Endometrial microvascular endothelial cells (primary cell): ENCODE results near the gene GBGT1. TPM values are rescaled to one million over a fixed set of nuclear protein-coding genes. Genes with fewer than 3 reads are reported as not detected.

Experiments used
- in situ Hi-C: cut with HindIII; loops from 2 replicates; pipeline ENCODE4 v1.10.0; 2017; ENCODE audit warnings: low sequenced_read_pairs, low pct_unique_long_range_greater_than_20kb; ENCODE audit errors: inconsistent ontology term
- total RNA-seq: library from RNA; depleted of rRNA; stranded (reverse); fragments of >200 nt; gene quantifications from one replicate; pipeline ENCODE4 v1.2.3, GENCODE V29; 2015; ENCODE audit errors: inconsistent ontology term

GBGT1 gene
- total RNA-seq, 1 donor from 2014 or later = 0.37 TPM

DNA sequence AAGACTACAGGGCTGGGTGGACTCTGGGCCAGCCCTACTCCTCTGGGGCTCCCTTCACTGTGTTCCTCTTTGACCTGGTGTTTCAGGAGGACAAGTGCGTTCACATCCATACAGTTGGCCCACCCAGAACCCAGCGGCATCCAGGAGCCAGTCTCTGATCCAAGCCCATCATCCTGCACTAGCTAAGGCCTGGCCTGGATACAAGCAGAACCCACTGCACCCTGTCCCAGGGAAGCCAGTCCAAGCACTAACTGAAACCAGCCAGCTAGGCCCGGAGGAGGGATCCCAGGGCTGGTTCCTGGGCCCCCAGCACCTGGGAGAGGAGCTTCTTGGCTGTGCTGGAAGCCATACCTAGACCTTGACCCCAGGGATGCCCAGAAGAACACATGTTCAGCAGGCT lies 4.1 kb upstream of the GBGT1 start:
- in situ Hi-C loops = no loop called here

DNA sequence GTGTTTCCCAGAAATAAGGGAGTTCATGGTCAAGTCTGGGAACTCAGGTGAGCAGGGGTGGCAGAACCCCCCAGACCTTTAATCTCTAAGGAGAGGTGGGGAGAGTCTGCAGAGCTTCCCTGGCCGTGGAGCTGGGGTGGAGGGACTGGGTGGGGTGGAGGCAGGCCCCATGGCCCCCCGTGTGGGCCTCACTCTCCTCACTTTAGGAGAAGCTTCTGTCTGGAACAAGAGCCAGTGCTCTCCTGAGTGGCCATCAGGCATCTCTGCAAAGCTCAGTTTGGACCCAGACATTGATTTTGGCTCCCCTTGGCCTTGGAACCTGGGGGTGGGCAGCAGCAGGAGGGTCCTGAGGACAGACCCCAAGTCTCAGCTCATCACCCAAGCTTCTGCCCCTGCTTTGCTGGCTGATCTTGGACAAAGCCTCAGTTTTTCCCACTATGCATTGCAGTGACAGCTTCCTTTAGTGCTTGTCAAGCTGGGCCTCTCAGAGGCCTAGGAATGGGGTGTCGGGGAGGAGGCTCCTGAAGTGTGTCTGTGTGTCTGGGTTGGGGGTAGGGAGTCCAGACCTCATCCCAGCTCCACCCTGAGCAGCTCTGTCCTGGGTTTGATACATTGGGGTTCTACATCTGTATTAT lies 3.5 kb upstream of the GBGT1 start:
- in situ Hi-C loops = no loop called here

DNA sequence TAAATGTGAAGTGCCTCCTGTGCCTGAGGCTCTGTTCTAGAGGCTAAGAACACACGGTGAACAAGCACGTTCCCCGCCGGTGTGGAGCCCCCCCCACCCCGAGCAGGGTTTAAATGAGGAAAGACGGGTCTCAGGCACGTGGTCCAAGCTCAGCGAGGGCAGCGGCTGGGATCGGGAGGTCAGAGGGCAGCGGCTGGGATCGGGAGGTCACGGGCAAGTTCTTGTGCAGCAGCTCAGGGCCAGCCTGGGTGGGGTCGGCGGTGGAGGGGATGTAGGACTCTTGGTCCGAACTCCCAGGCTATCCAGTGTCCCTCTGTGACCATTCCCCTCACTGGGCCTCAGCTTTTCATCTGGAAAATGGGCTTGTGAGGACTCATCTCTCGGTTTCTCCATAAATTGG lies 2.7 kb upstream of the GBGT1 start:
- in situ Hi-C loops = no loop called here

DNA sequence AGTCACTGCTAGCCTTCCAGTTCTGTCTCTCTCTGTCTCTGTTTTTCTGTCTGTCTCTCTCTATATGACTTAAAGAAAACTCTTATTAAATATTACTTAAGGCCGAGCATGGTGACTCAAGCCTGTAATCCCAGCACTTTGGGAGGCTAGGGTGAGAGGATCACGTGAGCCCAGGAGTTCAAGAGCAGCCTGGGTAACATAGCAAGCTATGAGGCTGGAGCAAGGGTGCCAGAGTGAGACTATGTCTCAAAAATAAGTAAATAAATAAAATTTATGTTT lies 1.7 kb upstream of the GBGT1 start:
- in situ Hi-C loops = no loop called here

DNA sequence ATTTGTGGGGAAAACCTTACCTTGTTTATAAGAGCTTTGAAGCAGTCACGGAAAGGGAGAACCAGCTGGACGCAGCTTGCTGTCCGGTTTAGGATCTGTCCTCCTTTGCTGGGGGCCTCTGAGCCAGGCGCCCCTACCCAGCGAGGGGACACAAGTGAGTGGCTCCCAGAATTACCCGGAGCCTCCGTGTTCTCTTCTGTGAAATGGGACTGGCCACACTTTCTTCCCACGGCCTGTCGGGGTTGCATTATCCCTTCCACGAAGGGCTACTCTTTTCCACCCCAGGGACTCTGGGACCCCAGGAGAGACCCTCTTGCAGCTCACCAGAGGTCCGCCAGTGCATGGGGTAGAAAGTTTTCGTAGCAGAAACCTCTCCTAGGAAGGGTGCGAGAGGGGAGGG lies 477 bp upstream of the GBGT1 start:
- in situ Hi-C loops = no loop called here

DNA sequence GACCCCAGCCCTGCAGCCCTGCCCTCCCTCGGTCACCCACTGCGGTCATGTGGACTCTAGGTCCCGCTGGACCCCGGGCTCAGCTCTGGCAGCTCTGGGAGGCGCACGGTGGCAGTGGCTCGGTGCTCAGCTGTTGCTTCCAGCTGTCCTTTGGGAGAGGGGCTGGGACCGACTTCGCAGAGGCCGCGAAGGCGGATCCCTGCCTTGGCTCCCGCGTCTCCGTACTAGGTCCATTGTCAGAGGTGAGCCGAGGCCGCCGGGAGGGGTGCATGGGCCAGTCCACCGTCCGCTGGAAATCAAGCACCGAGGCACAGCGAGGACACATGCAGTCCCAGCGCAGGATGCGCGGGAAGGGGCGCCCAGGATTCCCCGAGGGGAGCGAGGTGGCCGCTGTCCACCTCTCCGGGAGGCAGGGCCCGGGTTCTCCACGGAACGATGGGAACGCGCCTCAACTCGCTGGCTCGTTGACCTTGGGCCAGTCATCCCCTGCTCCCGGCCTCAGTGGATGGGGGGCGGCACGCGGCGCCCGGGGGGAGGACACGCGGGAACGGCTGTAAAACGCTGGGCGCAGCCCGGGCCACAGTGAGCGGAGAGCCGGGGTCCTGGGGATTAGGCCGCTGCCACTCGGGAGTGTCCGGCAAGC lies 732 bp downstream of the GBGT1 start:
- in situ Hi-C loops = no loop called here

DNA sequence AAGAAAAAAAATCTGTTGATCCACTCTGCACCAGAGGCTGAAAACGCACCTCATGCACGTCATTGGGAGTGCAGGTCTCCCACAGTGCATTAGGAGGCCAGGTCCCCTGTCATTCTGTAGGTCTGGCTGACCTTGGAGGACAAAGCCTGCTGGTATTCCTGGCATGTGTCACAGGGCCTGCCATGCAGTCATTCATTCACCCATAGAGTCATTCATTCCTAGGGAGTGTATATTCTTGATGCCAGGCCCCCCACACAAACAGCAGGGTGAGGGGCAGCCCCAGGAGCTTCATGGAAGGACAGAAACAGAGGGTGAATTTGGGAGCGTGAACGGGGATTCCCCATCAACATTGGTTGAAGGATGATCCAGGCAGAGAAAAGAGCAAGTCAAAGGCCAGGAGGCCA lies 2.2 kb downstream of the GBGT1 start:
- in situ Hi-C loops = no loop called here

DNA sequence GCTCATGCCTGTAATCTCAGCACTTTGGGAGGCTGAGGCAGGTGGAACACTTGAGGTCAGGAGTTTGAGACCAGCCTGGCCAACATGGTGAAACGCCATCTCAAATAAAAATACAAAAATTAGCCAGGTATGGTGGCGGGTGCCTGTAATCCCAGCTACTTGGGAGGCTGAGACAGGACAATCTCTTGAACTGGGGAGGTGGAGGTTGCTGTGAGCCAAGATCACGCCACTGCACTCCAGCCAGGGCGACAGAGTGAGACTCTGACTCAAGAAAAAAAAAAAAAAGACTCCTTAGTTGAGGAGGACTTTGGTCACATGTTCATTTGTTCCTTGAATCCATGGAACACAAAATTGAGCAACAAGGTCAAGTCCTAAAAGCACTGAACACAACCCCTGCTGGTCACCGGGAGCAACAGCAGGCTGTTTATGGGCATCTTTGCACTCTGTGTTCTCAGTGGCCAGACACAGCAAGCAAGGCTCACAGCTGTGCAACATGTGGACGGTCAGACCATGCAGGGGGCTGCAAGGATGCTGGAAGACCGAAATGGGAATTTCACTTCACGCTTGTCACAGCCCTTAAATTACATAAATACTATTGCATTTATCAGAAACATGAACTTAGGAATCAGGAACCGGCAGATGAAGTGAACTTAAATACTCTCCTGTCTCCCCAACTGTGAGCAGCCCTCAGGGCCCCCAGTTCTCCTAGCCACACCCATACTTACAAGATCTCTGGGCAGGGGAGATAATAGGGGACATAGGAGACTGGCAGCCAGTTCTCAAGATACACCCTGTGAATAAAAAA lies 2.8 kb downstream of the GBGT1 start:
- in situ Hi-C loops = no loop called here

DNA sequence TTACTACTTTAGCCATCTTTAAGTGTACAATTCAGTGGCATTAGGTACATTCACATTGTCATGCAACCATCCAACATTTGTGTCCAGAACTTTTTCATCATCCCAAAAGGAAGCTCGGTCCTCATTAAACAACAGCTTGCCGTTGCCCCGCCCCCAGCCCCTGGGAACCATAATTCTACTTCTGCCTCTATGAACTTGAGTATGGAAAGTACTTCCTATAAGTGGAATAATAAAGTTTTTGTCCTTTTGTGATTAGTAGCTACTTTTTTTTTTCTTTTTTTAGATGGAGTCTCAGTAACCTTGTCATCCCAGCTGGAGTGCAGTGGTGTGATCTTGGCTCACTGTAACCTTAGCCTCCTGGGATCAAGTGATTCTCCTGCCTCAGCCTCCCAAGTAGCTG lies 5.0 kb downstream of the GBGT1 start:
- in situ Hi-C loops = no loop called here

DNA sequence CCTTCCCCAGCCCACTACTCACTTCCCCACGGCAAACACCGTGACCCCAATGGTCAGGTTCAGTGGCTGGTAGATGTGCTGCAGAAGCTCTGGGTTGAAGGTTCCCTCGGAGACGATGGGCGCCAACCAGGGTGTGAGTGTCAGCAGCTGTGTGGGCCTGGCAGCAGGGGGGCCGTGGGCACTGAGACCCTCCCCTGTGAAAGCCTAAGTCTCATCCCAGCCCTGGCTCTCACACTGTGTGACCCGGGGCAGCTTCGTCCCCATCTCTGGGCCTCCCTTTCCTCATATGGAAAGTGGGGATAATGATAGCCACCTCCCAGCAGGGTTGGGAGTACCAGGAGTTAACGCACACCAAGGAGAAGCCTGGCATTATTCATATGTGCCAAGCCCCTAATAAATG lies 8.6 kb downstream of the GBGT1 start:
- in situ Hi-C loops = no loop called here

DNA sequence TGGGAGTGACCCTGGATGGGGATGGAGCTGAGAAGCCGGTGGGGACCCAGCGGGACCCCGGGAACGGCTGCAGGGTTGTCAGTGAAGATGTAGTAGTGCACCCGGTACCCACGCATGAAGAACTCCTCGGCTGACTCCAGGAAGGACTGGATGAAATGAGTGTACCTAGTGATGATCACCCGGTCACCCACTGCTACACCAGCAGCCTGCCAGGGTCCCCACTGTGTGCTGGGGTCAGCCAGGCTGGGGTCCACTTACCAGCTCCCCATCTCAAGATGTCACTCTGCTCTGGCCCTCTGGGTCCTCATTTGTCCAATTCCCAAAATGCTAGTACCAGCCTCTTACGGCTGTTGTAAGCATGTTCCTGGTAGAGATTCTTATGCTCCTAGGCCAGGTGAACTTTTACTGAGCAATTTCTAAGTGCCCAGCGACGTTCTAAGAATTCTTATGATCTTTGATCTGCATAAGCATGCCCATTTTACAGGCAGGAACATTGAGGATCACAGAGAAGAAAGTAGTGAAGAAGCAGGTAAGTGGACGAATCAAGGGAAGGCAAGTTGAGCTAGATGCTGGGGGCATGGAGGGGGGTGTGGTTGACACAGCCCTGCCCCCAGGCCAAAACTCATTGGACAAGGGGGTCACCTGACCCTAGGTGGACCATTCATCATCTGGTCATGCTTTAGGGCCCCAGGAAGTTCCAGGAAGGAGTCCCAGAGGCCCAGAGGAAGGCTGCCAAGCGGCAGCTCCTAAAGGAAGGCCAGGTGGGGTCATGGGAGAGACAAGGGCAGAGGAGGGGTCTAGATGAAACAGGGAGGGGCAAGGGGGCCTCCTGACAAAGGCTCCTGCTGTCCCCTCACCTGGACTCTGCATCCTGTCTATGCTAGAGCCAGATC lies 9.4 kb downstream of the GBGT1 start:
- in situ Hi-C loops = no loop called here

DNA sequence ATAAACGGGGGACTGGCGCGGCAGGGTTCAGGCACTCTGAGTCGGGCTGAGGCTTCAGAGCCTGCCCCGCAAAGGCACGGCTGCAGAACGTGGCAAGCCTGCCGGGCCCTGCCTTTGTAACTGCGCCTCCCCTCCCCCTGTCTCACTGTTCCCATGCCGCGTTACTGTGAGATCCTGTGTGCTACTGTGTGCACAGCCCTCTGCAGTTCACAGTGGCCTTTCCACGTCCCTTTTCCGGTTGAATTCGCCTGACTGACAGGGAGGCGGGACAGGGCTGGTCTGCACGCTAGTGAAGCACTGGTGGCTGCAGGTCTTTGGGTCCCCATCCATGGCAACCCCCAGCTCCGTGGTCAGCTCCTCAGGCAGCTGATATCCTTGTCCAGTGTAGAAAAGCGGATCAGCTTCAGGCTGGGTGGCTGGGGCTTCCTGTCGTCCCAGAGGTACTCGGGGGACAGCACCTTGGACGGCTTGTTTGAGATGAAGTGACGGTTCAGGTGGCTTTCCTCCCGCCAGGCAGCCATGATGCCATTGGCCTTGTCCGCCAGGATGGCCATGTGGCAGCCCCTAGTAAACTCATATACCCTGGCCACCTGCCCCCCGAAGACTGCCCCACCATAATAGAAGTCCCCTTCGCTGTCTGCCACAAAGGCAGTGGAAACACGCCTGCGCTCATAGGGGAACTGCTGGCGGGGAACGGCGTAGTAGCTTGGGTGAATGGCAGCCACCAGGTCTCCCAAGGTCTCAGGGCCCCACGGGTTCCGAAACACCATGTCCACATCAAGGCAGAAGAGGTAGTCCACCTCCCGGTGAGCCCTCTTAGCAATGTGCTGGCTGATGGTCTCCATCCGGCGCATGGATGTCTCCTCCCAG lies 10.3 kb downstream of the GBGT1 start:
- in situ Hi-C loops = no loop called here

DNA sequence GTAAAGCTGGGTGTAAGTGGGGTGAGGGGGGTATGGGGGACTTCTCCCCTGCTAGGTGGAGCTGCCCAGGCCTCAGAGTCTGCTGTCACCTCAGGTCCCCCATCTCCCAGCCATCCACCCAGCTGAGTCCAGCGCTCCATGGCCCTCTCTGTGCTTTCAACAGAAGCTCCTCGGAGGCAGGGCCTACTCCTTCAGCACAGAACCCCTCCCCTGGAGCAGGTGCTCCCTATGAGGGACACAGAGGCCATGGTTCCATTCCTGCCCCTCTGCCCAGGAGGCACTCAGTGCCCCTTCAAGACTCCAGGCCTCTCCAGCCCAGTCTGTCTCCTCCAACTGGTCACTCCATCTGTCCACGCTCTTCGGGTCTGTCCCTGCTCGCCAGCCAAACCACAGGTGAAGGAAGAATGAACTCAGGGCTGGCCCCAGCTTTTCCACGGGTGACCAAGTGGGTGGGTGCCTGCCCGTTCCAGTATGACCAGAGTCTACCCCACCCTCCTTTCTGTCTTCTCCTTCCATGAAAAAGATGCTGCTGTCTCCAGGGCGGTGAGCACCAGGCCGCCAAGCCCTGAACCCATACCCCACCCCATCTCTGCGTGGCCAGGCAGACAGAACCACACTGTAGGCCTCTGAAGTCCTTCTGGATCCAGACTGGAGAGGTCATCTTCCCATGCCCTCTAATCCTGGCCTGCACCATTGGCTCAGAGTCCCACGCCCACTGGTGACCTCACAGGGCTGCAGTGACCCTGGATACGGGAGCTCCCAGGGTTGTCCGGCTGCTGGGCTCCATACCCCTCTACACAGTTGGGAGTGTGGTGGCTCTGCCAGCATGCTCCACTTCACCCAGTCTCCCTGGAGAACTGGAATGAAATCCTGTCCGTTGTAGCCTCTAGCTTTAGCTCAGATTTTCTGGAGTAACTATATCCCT lies 11.9 kb downstream of the GBGT1 start:
- in situ Hi-C loops = no loop called here

DNA sequence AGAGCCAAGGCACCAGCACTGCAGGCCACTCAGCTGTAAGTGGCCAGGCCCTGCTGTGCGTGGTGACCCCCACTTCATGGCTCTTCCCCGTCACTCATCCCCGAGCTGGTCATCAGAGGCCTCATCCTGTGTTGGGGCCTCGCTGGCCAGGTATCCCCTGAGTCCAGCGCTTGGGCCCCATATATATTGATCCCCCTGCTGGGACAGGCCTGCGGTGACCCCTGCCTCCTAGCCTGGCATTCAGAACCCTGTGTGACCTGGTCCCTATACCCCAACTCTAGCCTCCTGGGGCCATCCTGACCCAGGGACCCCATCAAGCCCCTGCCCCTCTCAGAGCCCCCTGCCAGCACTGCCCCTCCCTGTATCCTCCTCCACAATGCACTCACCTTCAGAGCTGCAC lies 12.7 kb downstream of the GBGT1 start:
- in situ Hi-C loops = no loop called here

DNA sequence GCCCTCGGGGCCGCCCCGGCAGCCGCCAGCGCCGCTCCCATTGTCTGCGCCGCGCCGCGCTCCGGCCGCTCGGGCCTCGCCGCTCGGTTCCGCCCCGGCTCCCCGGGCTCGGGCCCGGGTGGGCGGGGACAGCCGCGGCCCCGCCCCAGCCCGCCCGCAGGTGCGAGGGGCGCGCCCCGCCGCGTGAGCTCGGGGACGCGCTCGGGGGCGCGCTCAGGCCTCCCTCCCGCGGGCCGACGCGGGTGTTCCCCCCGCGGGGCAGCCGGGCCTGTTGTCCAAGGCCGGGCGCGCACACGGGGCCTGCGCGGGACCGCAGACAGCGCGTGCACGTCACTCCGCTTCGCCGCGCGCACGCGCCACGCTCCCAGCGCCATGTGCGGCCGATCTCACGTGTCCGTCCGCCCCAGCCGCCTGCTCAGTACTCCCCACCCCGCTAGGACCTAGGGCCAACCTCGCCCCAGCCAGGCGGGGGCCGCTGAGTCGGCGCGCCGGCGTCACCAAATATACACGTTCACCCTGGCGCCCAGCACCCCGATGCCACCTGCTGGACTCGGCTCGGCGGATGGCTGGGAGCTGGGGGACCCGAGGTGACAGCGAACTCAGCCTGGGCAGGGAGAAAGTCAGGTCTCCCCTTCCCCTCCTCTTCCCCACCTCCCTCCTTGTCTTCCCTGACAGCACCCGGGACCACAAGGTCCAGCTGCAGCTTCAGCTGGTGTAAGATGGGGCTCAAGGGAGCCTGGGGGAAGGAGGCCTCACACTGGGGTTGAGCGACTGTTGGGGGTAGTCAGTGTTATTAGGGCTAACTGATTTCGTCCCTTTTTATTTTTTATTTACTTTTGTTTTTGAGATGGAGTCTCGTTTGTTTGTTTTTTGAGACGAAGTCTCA lies 14.3 kb downstream of the GBGT1 start:
- in situ Hi-C loops = no loop called here

DNA sequence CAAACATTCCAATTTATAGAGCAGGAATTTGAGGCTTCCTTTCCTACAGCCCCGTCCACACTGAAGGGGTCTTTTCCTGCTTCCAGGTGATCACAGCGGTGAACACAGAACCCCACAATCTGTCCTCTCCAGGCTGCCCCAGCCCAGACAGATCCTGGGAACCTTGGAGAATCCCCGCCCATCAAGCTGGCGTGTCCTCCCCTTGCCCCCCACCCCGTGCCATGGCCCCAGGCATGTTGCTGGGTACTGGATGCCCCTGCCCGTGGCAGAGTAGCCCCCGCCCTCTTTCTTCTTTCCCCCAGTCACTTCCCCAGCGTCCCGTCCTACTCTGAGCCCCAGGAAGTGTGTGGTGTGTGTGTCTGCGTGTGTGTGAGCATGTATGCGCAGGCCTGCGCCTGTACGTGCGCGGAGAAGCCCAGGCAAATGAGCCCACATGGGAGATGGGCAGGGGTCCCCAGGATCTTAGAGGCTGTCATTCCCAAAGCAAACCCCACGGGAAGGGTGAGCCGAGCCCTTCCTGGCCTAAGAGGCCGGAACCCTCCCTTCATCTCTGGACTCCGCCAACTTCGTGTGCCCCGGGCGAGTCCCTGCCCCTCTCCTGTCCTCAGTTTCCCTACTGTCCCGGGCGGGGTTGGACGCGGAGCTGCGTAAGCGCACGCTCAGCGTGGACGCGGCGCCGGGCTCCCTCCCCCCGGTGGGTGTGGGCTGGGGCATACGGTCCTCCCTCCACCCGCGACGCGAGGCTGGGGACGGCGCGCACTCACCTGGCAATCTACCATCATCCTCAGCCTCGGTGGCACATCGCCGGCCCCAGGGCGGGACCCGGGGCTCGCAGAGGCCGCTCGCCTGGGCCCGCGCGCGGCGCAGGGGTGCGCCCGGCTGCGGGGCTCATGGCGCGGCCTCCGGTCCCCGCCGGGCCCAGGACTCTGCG lies 15.2 kb downstream of the GBGT1 start:
- in situ Hi-C loops = no loop called here
